Erythroblast (primary cell): Measurements from ENCODE around the gene AGO1.

ENCODE experiments used
- GATA1 ChIP-seq: IDR thresholded peaks from 2 replicates; pipeline ENCODE4 v1.6.1; 2011; ENCODE audit warnings: low read depth, mild to moderate bottlenecking, control low read depth, low read length, moderate library complexity
- POLR2A ChIP-seq: IDR thresholded peaks from 2 replicates; pipeline ENCODE4 v1.6.1; 2011; ENCODE audit warnings: mild to moderate bottlenecking, low read length

DNA sequence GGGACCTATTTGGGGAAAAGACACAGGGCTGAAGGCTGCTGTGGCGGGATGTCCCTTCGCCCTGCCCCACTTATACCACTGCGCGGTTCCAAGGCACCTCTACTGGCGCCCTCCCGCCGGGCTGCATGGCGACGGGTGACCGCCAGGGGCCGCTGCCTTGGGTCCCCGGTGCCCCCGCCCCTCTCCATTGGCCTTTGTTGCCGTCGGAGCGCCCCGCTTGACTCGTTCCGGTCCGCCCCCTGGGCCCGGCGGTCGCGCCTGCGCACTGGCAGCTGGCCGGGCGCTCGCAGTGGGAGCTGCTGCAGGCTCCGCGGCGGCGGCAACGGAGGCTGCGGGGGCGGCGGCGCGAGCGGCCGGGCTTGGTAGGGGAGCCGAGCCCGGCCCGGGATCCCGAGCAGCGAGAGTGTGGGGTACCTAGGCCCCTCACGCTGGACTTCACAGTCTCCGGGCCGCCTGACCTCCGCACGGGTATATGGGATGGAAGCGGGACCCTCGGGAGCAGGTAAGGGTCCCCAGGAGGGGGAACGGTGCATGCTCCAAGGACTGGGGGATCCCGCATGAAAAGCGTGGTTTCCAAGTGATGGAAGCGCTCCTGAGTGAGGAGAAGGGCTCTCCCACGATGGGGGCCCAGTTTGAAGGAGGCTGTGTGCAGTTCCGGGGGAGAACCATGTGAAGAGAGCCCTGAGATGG lies at the start of gene AGO1:
- peak; percentile 57 for TF ChIP-seq POLR2A
- no peak for TF ChIP-seq GATA1
